ENCODE data around the gene M1AP.
A peak's percentile ranks its signal among the peaks of the same experiment; 100 is the strongest.
"Not testable (repeated sequence)": the region's sequence is repeated elsewhere in the genome, so short reads cannot be mapped to it uniquely, and the experiment has no call there.

M1AP gene

GRCh38 chr2:74653589-74653984 is 5.5 kb upstream of the M1AP start:
- DNase-seq (ENCODE audit: low spot score): no peak

- no peak for DNase-seq (ENCODE audit: low spot score)
Measured at GRCh38 chr2:74646834-74647482, 1.2 kb downstream of the M1AP start.

GRCh38 chr2:74646201-74646600 is 1.9 kb downstream of the M1AP start:
- no peak for DNase-seq (ENCODE audit: low spot score)

- no peak for DNase-seq (ENCODE audit: low spot score)
Measured at GRCh38 chr2:74645344-74645743, 2.8 kb downstream of the M1AP start.

- DNase-seq (ENCODE audit: low spot score): no peak
Measured at GRCh38 chr2:74639550-74639949, 8.6 kb downstream of the M1AP start.

GRCh38 chr2:74632939-74633312 is 15.2 kb downstream of the M1AP start:
- peak; percentile 20 for DNase-seq (ENCODE audit: low spot score)

GRCh38 chr2:74632209-74632938 is 15.8 kb downstream of the M1AP start:
- DNase-seq (ENCODE audit: low spot score): peak; percentile 67

GRCh38 chr2:74630454-74630853 is 17.7 kb downstream of the M1AP start:
- DNase-seq (ENCODE audit: low spot score): not testable (repeated sequence)

- no peak for DNase-seq (ENCODE audit: low spot score)
Measured at GRCh38 chr2:74628538-74629105, 19.5 kb downstream of the M1AP start.

- no peak for DNase-seq (ENCODE audit: low spot score)
Measured at GRCh38 chr2:74625658-74626425, 22.3 kb downstream of the M1AP start.

GRCh38 chr2:74620671-74621070 is 27.5 kb downstream of the M1AP start:
- DNase-seq (ENCODE audit: low spot score): no peak

- no peak for DNase-seq (ENCODE audit: low spot score)
Measured at GRCh38 chr2:74619651-74620297, 28.4 kb downstream of the M1AP start.

- DNase-seq (ENCODE audit: low spot score): no peak
Measured at GRCh38 chr2:74618410-74619083, 29.6 kb downstream of the M1AP start.

GRCh38 chr2:74617122-74617521 is 31.0 kb downstream of the M1AP start:
- no peak for DNase-seq (ENCODE audit: low spot score)

GRCh38 chr2:74606927-74607326 is 41.2 kb downstream of the M1AP start:
- no peak for DNase-seq (ENCODE audit: low spot score)

GRCh38 chr2:74603282-74604000 is 44.7 kb downstream of the M1AP start:
- DNase-seq (ENCODE audit: low spot score): no peak

- DNase-seq (ENCODE audit: low spot score): no peak
Measured at GRCh38 chr2:74602586-74603281, 45.4 kb downstream of the M1AP start.

- no peak for DNase-seq (ENCODE audit: low spot score)
Measured at GRCh38 chr2:74599676-74600075, 48.5 kb downstream of the M1AP start.

GRCh38 chr2:74597410-74597809 is 50.7 kb downstream of the M1AP start:
- no peak for DNase-seq (ENCODE audit: low spot score)

GRCh38 chr2:74596584-74596983 is 51.5 kb downstream of the M1AP start:
- DNase-seq (ENCODE audit: low spot score): no peak

All from iPS-NIHi11 (cell line).